CD4-positive, alpha-beta T cell treated with Interleukin-21 for 1 hour (primary cell): ENCODE results near the gene TRIM14.

Source experiments
- DNase-seq: peaks from one replicate; pipeline ENCODE4 v3.0.0-alpha.2; 2020

TRIM14 gene, protein sequence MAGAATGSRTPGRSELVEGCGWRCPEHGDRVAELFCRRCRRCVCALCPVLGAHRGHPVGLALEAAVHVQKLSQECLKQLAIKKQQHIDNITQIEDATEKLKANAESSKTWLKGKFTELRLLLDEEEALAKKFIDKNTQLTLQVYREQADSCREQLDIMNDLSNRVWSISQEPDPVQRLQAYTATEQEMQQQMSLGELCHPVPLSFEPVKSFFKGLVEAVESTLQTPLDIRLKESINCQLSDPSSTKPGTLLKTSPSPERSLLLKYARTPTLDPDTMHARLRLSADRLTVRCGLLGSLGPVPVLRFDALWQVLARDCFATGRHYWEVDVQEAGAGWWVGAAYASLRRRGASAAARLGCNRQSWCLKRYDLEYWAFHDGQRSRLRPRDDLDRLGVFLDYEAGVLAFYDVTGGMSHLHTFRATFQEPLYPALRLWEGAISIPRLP

GRCh38 chr9:98118640-98119601 lies at the start of gene TRIM14:
Gene TRIM14, minus strand, starts transcription at chr9:98119222. Its CDS starts 34 bp downstream, at chr9:98119188.
- DNase-seq, result peak; percentile 59

- DNase-seq, result no peak
These were observed 49.2 kb upstream of the TRIM14 start for GRCh38 chr9:98168153-98168780.

GRCh38 chr9:98164912-98165311 lies 45.9 kb upstream of the TRIM14 start:
- no peak for DNase-seq

DNA sequence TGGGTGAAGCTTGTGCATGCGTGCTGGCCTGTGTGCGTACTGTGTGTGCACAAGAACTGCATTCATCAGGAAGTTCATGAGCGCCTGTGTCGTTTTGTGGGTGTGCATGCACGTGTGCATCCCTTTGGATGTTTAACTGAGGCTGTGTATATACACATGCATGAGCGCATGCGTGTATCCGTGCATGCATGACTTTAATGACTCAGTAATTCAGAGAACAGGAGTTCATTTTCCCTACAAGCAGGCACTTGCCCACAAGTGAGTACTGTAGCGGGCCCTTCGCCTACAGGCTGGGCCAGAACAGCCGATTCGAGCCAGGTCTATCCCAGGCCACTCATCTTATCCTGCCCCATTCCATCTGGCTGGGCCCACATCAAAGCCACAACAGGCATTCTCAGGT lies 43.6 kb upstream of the TRIM14 start:
- no peak for DNase-seq

DNA sequence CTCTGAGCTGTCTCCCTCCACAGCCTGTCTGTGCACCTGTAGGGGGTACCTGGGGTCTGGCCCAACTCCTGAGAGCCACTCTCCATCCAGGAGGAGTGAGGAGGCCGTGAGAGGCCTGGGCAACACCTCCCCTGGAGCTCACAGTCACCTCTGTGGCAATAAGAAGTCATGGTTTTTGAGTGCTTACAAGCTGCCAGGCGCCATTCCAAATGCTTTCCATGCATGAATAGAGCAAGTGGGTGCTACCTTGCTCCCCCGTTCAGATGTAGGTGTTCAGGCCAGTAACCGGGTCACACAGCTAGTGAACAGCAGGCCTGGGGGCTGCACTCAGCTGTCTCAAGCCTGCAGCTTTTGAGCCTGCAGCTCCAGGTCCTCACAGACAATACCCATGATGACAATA lies 42.8 kb upstream of the TRIM14 start:
- no peak for DNase-seq

GRCh38 chr9:98159790-98160189 lies 40.8 kb upstream of the TRIM14 start:
- no peak for DNase-seq

GRCh38 chr9:98159301-98159700 lies 40.3 kb upstream of the TRIM14 start:
- no peak for DNase-seq

- no peak for DNase-seq
These were observed 39.2 kb upstream of the TRIM14 start for GRCh38 chr9:98158071-98158831.

- no peak for DNase-seq
These were observed 38.4 kb upstream of the TRIM14 start for GRCh38 chr9:98157372-98157771.

DNA sequence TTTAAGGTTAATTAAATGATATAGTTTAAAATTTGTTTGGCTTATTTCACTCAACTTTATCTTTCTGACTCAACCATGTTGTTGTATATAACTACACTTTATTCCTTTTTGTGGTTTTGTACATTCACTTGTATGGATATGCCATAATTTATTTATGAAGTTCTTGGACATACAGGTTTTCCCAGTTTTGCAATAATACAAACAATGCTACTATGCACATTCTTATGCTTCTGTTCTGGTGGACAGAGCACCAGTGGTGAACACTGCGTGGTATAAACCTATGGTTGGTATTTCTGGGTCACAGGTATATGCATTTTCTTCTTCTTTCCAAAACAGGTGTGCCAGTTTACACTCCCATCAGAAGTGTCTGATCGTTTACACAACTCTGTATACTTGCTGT lies 35.7 kb upstream of the TRIM14 start:
- DNase-seq, result no peak

GRCh38 chr9:98152526-98152925 lies 33.5 kb upstream of the TRIM14 start:
- DNase-seq, result no peak

DNA sequence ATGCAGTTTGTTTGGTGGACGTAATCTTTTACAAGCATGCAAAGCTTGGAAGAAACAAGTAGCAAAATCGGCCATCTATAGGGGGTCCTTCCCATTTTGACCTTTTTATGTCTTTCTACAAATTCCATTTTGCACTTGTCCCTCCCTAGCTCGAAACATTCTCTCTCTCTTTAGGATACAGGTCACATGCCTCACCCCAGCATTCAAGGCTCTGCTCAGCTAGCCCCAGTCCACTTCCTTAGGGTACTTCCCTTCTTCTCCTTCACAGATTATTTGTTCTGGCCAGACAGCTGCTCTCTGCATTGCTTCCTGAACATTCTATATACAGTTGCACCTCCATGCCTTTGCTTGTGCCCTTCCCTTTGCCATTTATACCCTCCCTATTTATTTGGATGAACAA lies 31.7 kb upstream of the TRIM14 start:
- no peak for DNase-seq

DNA sequence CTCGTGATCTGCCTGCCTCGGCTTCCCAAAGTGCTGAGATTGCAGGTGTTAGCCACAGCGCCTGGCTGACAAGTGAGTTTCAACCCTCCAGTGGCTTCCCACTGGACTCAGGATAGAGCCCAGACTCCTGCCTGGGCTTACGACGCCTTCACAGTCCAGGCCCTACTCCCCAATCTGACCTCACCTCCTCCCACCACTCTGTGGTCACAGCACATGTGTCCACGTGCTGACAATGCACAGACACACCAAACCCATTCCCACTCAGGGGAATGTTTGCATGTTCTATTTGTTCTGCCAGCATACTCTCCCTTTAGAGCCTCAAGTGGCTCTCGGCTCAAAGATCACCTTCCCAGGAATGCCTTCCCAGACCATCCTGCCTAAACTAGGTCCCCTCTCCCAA lies 31.1 kb upstream of the TRIM14 start:
- no peak for DNase-seq

GRCh38 chr9:98149422-98149821 lies 30.4 kb upstream of the TRIM14 start:
- DNase-seq, result no peak

DNA sequence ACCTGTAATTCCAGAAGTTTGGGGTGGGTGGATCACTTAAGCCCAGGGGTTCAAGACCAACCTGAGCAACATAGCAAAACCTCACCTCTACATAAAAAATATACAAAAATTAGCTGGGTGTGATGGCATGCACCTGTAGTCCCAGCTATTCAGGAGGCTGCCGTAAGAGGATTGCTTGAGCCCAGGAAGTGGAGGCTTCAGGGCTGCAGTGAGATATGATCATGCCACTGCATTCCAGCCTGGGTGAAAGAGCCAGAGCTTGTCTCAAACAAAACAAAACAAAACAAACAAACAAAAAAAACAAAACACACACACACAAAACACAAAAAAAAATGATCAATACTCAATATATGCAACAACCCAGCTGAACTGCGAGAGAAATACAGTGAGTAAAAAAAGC lies 29.5 kb upstream of the TRIM14 start:
- DNase-seq, result no peak

GRCh38 chr9:98147582-98147981 lies 28.6 kb upstream of the TRIM14 start:
- DNase-seq, result no peak

- DNase-seq, result no peak
These were observed 27.3 kb upstream of the TRIM14 start for GRCh38 chr9:98146101-98146991.

DNA sequence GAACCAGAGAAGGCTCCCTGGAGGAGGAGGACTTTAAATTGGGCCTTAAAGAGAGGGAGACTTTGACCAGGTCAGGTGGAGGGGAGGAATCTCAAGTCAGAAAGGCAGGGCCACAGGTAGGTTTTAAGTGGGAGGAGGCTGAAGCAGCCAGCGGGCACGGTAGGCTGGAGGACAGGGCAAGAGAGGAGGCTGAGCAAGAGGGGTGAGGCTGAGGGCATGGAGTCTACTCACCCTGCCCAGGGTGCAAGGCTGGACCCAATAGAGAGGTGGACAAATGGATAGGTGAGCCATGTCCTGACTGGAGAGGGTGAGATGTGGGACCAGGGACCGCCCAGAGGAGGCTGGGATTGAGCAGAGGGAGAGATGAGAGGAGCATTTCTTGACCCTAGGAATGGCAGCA lies 25.6 kb upstream of the TRIM14 start:
- no peak for DNase-seq

- DNase-seq, result no peak
These were observed 25.1 kb upstream of the TRIM14 start for GRCh38 chr9:98144076-98144475.

GRCh38 chr9:98142925-98143481 lies 24.0 kb upstream of the TRIM14 start:
- no peak for DNase-seq
